SU-DHL-6 (cell line): ENCODE data around the gene MTCL1.

Experiments
- CTCF ChIP-seq: fragments of 200-600 bp; sonication (generic); IDR thresholded peaks from one replicate; pipeline ENCODE4 v1.5.1; 2017; ENCODE audit warnings: antibody characterized with exemption, mild to moderate bottlenecking, low read length, moderate library complexity; ENCODE audit not compliant: insufficient read depth, poor library complexity, severe bottlenecking
- EZH2phosphoT487 ChIP-seq: fragments of 200-600 bp; sonication (generic), shearing (Covaris generic); conservative IDR thresholded peaks from 2 replicates; pipeline ENCODE4 v1.6.1; 2018; ENCODE audit warnings: mild to moderate bottlenecking, antibody characterized with exemption, low read length, moderate library complexity, mixed read lengths

DNA sequence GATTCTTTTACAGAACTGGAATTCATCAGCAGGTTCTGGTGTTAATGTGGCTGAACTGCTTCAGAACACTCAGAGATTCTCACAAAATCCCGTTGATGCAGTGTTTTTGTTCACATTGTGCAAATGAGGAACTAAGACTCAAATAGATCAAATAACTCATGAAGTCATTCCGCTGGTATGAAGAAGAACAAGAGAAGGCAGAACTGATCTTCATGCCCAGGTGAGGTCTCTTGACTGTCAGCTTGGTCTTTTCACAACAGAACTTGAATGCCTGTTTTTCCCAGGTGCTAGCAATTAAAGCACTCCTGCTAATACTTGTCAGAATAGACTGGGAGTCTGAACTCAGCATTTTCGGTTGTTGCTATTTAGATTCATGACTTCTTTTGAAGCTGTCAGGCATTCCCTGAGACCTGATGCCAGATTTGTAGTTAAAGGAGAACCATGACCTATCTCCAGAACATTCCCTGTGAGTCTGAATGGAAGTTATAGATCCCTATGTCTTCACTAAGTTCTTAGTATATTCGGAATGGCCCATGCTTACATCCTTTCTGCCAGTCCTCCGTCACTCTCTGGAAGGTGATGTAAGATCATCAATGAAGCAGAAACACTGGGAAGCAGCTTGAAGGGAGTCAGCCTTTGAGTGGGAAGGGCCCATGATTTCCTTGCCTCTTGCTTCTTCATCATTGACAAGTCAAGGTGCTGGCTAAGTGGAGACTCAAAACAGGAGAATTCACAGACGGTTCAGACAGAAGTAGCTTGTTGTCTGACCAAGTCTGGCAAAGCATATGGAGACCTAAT, 155.7 kb downstream of the MTCL1 start:
- TF ChIP-seq CTCF, result no peak
- no peak for TF ChIP-seq EZH2phosphoT487
